ENCODE data around the gene MAVS. TPM values are rescaled to one million over a fixed set of nuclear protein-coding genes. Genes with fewer than 3 reads are reported as not detected.

MAVS gene
- total RNA-seq, 1 experiment from 2014 or later, result 23.4 TPM

GRCh38 chr20:3820048-3820900 lies 26.4 kb upstream of the MAVS start, which contains the start of gene AP5S1 (continued):
- no peak for TF ChIP-seq SMAD4 (CRISPR knock-in tag; IDR thresholded peaks at IDR 0.05)
- no peak for TF ChIP-seq CDX4 (CRISPR knock-in tag; IDR thresholded peaks at IDR 0.05; ENCODE audit: borderline replicate concordance)
- TF ChIP-seq KAT7 (CRISPR knock-in tag; IDR thresholded peaks at IDR 0.05; ENCODE audit: borderline replicate concordance), result peak; percentile 48; the same call in 1 of the 2 replicates
- no peak; the same call in 1 of the 2 replicates for TF ChIP-seq ATF1 (CRISPR knock-in tag; IDR thresholded peaks at IDR 0.05)
- TF ChIP-seq IRF1 (CRISPR knock-in tag; IDR thresholded peaks at IDR 0.05), result no peak
- no peak for TF ChIP-seq E2F4 (CRISPR knock-in tag; IDR thresholded peaks at IDR 0.05; ENCODE audit: borderline replicate concordance, low read depth)
- no peak for TF ChIP-seq MLX (CRISPR knock-in tag; IDR thresholded peaks at IDR 0.05)
- TF ChIP-seq CREB1 (CRISPR knock-in tag; IDR thresholded peaks at IDR 0.05), result 0 out of 2 replicates have a peak, but pooled peaks have one; percentile 8
- TF ChIP-seq ZNF281 (CRISPR knock-in tag; IDR thresholded peaks at IDR 0.05), result no peak
- no peak for TF ChIP-seq CBFB (CRISPR knock-in tag; IDR thresholded peaks at IDR 0.05; ENCODE audit: low read depth)
- TF ChIP-seq HMGXB4 (CRISPR knock-in tag; IDR thresholded peaks at IDR 0.05), result peak; percentile 99
- 0 out of 2 replicates have a peak, but pooled peaks have one; percentile 42 for TF ChIP-seq ZNF232 (CRISPR knock-in tag; IDR thresholded peaks at IDR 0.05)
- no peak for TF ChIP-seq ERG (CRISPR knock-in tag; IDR thresholded peaks at IDR 0.05)
- TF ChIP-seq NFATC4 (CRISPR knock-in tag; IDR thresholded peaks at IDR 0.05), result no peak
- no peak for TF ChIP-seq ESRRA (CRISPR knock-in tag; IDR thresholded peaks at IDR 0.05; ENCODE audit: borderline replicate concordance)
- TF ChIP-seq ETV6 (CRISPR knock-in tag; IDR thresholded peaks at IDR 0.05), result peak; percentile 79
- no peak for TF ChIP-seq ZNF219 (CRISPR knock-in tag; IDR thresholded peaks at IDR 0.05; ENCODE audit: borderline replicate concordance)
- no peak for TF ChIP-seq ZNF425 (CRISPR knock-in tag; conservative IDR thresholded peaks at IDR 0.05)
- no peak for TF ChIP-seq JUN (CRISPR knock-in tag; IDR thresholded peaks at IDR 0.05)
- no peak for TF ChIP-seq ZBTB21 (CRISPR knock-in tag; IDR thresholded peaks at IDR 0.05; ENCODE audit: borderline replicate concordance)
- TF ChIP-seq ZBTB43 (CRISPR knock-in tag; IDR thresholded peaks at IDR 0.05), result no peak; the same call in 1 of the 2 replicates
- peak; percentile 36 for TF ChIP-seq USF2 (CRISPR knock-in tag; IDR thresholded peaks at IDR 0.05)
- peak; percentile 65; the same call in 1 of the 2 replicates for TF ChIP-seq ELF4 (CRISPR knock-in tag; IDR thresholded peaks at IDR 0.05; ENCODE audit: low read depth)
- TF ChIP-seq TCF7 (CRISPR knock-in tag; IDR thresholded peaks at IDR 0.05; ENCODE audit: low read depth), result 0 out of 2 replicates have a peak, but pooled peaks have one; percentile 63
